HG03064 (cell line): ENCODE data around the gene CHST8.

Experiments
- ATAC-seq: cut with Tn5 transposase; IDR thresholded peaks from one replicate; pipeline ENCODE4 v1.9.1; 2021; ENCODE audit warnings: low read depth; ENCODE audit not compliant: unreplicated experiment

The CHST8 gene

DNA sequence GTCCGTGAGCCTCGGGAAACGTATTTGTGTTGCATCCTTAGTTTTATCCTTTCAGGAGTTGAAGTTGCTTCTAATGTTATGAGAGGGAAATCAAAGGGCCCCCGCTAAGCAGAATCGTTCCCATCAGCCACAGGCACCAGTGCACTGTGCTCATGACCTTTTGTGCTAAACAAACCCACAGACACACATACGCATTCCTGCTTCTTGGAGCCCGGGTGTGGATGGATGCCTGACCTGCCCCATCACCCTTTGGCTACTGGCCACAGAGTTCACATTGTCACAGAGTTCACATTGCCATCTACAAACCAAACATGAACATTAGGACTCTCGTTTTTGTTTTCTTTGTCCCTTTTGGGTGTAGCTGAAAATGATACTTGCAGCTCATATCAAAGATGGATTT lies 47.2 kb downstream of the CHST8 start:
- ATAC-seq = no peak

DNA sequence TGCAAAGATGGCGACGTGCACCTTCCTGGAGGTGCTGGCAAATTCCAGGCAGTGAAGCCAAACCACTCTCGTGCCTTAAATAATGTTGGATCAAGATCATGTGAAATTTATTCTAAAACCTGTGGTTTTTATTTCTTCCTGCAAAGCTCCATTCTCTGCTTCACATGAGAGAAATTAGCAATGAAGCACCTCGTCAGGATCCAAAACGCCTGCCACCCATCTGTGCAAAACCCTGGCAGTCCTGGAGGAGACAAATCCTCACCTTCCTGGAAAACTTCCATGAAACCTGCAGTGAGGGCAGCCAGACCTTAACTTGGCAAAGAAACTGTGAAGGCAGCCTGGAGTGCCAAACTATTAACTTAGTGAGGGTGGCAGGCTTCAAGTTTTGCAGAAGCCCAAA lies 47.6 kb downstream of the CHST8 start:
- ATAC-seq = no peak

DNA sequence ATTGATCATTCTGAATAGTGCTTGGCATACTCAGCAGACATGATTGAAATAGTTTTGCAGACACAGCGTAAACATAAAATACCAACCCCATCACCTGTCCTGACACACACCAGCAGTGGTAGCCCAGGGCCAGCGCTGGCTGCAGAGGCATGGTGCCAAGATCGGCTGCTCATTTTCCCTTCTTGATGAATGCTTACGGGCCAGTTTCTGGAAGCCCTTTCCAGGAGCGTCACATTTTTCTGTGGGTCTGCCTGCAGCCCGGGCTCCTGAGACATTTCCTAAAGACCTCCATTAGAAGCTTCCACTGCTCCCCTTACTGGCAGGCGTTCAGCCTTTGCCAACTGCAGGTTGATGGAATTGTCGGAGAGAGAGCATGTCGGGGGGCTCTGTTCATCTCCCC lies 48.6 kb downstream of the CHST8 start:
- ATAC-seq = no peak

DNA sequence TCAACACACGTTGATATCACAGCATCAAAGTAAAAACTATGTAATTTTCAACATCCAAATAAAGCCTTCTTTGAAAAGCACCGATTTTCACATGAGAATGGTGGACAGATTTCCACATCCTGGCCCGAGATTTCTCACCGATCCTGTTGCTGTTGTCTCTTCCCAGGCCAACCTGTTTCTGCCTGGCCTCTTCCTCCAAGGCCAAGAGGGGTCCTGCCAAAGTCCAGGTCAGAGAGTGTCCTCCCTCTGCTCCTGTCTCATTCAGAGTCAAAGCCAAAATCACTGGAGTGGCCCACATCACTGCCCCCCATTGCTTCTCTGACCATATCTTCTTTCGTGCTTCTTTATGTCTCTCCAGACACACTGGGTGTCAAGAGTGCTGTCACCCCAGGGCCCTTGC lies 49.5 kb downstream of the CHST8 start:
- no peak for ATAC-seq

DNA sequence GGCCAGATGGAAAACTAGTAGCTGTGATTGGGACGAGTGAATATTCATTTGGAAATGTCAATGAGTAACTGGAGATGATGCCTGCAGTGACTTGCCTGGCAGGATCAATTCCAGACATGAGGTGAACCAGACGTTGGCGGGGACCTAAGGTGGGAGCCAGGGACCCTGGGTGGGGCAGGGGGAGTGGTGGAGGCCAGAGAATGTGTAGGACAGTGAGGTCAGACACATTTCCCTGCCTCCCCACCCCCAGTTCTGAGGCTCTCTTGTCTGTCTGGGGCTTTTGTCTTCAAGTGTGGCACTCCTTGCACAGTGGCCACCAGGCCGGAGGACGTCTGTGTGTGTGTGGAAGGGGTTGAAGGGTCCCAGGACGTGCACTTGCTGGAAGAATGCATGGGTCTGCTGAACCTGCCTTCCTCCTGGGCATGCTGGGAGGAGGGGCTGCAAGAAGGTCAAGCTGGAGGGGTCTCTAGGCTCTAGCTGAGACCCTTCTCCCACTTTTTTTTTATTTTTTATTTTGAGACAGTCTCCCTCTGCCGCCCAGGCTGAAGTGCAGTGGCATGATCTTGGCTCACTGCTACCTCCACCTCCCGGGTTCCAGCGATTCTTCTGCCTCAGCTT lies 51.6 kb downstream of the CHST8 start:
- no peak for ATAC-seq

DNA sequence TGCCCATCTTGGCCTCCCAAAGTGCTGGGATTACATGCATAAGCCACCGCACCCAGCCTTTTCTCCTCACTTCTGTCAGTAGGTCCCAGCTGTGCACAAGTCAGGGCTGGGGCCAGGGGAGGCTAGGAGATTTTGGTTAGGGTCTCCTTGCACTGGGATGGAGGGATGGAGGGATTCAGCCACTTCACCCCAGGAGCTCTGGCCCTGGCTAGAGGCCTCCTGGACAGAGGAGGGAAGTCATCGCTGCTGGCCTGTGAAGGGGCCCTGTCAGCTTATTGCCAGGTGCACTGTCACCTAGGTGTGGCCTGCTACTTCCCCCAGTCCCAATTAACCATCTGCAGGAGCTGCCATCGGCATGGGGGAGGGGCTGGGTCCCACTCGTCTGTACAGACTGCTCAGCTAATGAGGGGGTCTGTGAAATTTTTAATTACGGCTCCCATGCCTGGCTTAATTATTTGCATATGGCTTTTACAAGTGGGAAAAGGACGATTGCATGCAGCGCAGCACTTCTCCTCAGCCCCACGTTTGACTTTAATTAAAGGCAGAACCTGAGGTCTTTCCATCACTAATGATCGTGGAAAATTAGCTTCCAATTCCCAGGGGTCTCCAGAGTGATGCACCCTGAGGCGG lies 52.4 kb downstream of the CHST8 start:
- no peak for ATAC-seq

DNA sequence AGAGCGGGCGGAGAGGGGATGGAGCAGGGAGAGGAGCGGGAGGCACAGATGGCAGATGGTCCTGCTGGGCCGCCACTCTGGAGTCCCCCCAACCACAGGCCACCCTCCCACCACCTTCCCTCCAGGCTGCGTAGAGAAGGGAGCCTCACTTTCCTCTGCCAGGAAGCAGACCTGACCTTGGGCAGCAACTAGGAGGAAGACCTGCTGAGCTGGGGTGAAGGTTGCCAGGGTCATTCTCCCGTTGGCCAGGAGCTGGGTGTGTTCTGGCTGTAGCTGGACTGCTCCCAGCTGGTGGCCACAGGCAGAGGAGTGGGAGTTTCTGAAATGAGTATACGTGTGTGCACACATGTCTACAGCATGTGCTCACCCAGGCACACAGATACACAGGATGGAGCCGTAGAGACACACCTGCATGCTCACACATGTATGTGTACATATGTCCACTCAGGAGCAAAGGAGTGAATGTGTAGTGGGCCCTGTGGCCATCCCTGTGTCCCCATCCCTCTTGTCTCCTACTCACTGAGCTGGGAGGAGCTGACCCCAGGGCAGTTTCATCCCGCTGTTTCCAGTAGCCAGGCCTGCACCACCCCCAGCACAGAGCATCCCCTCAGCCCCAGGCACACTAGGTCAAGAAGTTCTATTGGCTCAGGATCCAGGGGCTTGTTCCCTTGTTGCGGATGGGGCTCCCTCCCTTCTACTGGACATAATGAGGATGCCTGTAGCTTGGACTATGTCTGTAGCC lies 53.0 kb downstream of the CHST8 start:
- no peak for ATAC-seq

DNA sequence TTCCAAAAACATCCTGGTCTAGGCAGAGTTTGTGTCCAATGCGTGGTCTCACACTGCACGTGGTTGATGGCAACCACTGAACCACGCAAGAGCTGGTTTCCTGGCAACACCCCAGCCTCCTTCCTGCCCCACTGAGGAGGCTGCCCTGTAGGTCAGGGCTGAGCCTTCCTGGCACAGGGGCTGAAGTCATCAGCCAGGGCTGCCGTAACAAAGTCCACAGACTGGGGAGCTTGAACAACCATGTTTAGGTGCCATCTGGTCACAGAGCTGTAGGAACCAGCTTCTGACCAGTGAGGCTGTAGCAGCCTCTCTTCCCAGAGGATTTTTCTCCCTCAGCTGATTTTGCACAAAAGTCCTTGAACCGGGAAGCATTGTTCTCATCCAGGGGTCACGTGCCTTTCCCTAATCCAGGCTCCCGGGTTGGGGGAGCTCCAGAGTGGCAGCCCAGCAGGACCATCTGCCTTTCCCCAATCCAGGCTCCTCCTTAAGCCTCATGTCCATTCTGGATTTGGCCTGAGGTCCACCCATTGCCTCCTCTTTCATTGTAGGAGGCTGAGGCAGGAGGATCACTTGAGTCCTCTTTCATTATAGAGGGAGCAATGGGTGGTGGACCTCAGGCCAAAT lies 53.9 kb downstream of the CHST8 start:
- ATAC-seq = no peak

DNA sequence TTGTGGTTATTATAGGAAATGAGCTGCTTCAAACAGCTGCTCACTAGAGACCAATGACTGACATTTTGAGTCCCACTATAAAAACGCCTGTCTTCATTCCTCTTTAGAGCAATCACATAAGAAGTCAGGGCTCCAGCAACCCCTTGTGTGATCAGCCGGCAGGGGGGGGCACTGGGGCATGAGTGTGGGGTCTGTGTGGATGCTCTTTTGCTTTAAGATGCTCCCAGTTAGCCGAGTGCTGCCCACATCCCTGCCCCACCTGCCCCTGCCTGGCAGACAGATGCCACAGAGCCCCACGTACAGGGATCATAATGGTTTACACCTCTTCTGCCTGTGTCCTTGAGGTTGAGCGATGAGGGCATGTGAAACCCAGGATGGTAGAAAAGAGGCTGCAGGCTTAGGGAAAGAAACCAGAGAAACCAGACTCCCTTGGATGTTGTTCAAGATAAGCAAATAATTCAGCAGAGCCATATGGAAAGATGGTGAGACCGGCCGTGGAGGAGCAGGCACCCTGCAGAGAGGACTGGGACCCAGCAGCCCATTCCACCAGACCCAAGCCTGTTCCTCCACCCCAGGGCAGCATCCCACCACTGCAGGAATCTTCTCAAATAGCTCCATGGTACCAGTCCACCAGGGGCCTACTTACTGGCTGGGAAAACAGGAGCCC lies 55.4 kb downstream of the CHST8 start:
- ATAC-seq = no peak

DNA sequence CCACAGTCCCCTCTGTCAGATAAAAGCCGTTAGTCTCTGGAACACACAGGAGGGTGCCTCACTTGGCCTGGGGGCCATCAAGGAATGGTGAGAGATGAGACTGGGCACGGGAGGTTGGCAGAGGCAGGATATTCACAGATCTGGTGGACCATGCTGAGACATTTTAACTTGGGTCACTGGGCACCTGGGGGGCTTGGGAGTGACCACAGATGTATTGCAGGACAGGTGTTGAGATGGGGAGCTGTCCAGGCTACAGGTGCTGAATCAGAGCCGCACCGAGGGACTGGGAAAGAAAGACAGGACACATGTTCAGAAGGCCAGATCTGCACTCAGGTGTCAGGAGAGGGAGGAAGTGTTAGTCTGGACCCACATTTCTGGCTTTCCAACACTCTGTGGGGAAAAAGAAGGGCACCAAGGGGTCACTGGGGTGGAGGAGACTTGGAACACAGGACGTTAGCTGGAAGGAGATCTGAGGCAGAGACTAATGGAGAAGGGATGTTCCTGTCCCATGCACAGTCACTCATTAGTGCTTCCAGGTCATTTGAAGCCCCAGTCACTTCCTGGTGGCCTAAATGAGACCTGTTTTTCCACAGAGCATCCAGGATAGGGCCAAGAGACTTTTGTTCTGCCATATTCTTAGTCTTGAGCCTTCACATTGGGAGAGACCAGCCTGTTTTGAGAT lies 56.1 kb downstream of the CHST8 start:
- no peak for ATAC-seq

DNA sequence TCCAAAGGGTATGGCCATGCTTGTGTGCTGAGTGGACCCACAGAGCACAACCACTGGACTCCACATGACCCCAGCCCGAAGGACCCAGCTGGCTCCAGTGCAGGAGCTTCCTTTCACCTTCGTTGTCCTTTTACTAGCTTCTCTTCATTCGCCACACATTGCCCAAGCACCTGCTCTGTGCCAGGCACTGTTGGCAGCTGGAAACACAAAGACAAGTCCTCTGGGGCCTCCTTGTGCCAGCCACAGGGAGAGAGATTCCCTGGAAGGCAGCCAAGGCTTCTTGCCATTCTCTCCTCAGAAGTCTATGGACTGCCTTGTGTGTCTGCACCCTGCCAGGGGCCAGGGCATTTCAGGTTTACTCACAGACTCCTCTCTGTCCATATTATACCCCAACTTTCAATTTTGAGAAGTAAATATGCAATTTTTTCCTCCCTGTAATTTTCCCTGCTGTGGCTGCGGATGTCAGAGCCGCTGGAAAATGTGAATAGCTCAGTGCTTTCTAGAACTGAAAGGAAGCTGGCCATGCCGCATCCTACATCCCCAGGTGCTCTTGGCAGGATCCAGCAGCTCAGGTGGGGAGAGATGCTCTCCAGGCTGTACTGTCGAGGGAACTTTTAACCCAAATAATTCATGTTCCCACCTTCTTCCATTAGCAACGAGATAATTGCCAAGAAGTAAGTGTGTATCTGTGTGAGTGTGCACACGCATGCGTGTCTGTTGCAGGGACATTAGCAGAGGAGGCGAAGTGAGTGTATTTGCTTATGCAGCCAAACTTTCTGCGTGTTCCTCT lies 57.2 kb downstream of the CHST8 start:
- ATAC-seq = no peak

DNA sequence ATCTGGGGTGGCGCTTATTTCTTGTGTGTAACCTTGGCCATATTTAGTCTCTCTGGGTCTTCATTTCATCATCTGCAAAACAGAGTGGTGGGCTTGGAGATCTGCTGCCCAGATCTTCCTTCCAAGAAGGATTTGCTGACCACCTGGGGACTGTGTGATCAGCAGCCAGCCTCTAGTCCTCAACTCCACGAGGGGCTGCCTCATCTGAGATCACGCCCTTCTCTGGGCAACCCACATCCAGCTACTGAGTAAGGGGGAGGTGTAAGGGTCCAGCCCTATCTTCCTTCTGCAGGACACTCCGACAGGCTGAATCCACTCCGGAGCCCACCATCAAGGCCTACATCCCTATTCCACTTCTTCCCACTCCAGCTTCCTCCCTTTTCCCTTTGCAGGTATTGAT lies 57.9 kb downstream of the CHST8 start:
- ATAC-seq = no peak

DNA sequence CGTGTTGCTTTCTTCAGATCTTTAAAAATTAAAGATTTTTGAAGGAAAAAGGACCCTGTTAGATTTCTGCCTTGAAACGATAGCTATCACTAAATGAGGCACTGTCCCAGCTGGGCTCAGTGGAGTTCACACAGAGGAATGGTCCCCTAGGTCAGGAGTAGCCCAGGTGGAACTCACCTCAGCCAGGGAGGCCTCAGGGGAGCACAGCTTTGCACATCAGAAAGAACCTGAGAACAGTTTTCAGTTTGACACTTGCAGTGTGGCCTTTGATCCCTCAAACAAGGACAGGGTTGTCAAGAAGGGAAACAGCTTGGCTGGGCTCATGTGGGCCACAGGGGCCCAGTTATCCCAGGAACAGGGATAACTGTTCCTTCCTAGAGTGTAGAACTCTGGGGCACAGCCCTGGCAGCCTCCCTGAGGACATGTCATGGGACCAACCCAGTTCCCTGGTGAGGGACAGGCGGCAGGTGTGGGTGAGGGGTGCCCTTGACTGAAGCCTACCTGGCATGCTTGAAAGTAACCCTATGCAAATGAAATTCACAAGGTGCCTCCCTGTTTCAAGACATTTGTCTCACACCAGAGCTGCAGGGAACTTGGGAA lies 59.4 kb downstream of the CHST8 start:
- ATAC-seq = no peak

DNA sequence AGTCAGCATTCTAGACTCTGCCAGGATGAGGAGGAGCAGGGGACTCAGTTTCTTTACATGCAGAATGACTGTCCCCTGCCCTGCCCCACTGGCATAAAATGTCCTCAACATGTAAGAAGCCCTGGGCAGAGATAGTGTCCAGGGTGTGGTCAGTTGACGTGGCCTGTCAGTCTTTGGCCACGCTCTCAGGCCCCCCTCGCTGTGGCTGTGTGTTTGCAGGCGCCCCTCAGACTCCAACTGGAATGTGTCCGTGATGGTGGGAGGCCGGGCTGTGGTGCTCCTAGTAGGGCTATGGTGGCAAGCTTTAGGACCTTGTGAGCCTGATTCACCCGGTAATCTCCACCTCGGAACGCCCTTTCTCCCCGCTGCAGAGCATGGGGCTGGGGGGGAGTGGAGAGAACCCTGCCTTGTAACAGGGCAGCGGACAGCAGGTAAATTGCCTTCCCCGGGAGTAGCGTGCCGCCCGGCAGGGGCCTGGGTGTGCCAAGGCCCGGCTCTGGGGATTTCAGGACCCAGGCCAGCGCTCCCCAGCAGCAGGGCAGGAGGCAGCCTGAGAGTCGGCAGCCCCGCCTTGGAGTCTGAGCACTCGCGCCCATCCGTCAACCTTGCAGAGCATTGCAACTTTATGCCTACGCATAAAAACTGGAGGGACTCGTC lies 62.3 kb downstream of the CHST8 start:
- no peak for ATAC-seq

DNA sequence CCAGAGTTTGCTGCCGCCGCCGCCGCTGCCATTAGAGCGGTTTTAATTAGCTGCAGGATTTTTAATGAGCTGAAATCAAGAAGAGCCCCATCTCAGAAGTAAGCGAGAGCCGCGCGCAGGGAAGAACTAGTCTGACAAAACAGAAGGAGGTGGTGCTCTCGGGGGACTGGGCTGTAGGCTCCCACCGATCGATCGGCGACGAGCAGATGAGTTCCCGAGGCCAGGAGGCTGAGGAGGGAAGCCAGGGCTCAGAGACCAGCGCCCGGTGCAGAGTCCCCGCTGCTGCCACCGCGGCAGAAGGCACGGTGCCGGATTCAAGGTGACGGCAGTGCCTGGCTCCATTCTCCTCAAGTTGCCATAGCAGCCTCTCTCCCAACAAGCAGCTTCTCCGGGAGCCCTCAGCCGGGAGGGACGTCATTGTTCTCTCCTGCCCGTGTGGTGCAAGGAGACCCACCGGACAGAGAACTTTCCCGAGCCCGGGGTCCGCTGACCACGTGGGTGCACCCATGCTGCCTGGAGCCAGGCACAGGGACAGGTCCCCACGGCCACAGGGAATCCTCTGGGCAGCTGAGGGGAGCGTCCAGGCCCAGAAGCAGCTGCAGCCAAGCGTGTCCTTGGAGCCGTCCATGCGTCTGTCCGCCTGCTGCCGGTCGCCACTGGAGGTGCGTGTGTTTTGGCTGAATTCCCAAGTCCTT lies 62.9 kb downstream of the CHST8 start:
- no peak for ATAC-seq

DNA sequence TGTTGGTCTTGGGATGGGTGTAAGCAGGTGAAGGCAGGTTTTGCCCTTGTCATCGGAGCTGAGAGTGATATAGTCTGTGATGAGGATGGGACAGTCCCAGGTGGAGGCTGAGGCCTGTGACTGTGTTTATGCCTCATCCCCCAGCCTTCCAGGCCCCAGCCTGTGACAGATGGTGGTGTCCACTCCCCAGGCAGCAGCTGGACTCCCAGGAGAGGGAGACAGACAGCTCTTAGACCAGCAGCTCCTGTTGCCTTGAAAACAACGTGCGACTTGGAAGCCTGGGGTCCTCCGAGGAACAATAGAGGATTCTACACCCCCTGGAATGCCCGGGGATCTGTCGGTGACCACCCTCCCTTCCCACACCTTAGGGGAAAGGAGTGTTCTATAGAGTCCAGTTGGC lies 63.8 kb downstream of the CHST8 start:
- ATAC-seq = no peak

DNA sequence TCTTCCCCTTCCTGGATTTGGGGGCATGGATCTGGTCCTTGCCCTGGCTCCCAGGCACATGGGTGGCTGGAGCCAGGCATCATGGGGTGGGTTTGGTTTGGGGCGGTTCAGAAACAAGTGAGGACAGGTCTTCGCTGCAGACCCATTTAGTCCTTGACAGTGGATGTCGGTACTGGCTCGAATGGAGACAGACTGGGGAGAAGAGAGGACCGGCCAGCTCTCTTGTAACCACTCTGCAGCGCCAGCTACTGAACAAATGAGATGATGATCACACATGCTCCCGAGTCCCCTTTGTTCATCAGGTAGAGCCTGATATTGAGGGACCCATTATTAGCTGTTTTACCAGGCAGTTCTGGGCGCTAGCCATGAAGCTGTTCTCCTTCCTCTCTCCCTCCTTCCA lies 64.5 kb downstream of the CHST8 start:
- ATAC-seq = no peak
